Nephron progenitor cell (in vitro differentiated cells): Measurements from ENCODE around the gene HCN1.
"Not testable (repeated sequence)": the region's sequence is repeated elsewhere in the genome, so short reads cannot be mapped to it uniquely, and the experiment has no call there.

Experiments used
- DNase-seq: peaks from one replicate; pipeline ENCODE4 v3.0.0; 2021
- H3K27ac Mint-ChIP-seq: 2 replicates; pipeline ENCODE4 v1.8.0; 2021; ENCODE audit warnings: mild to moderate bottlenecking, moderate library complexity, mixed read lengths
- H3K27me3 Mint-ChIP-seq: 2 replicates; pipeline ENCODE4 v1.8.0; 2021; ENCODE audit warnings: mild to moderate bottlenecking, low read depth, mixed read lengths; ENCODE audit not compliant: poor library complexity
- H3K36me3 Mint-ChIP-seq: 2 replicates; pipeline ENCODE4 v1.8.0; 2021; ENCODE audit warnings: low read depth, mixed read lengths
- H3K4me1 Mint-ChIP-seq: 2 replicates; pipeline ENCODE4 v1.8.0; 2021; ENCODE audit warnings: mixed read lengths
- H3K4me3 Mint-ChIP-seq: 2 replicates; pipeline ENCODE4 v1.8.0; 2021; ENCODE audit warnings: mild to moderate bottlenecking, moderate library complexity, mixed read lengths
- H3K9me3 Mint-ChIP-seq: 2 replicates; pipeline ENCODE4 v1.8.0; 2021; ENCODE audit warnings: mild to moderate bottlenecking, moderate library complexity, mixed read lengths
- TF ChIP-seq, protein P1 (sequence below): fragments of 200-600 bp; sonication (generic); IDR thresholded peaks from 2 replicates; pipeline ENCODE4 v1.5.0; 2021; ENCODE audit warnings: antibody characterized with exemption

HCN1 gene

GRCh38 chr5:45509371-45509770, 186.8 kb downstream of the HCN1 start:
- Mint-ChIP-seq H3K27me3 (no peaks in the 10 kb centered on the region), H3K4me1 (no peaks in the 10 kb centered on the region), H3K36me3 (no peaks in the 10 kb centered on the region), H3K4me3 (no peak overlapping the region), H3K9me3 (peaks cover under 1% of the 10 kb centered on the region), H3K27ac (no peak overlapping the region)
- TF ChIP-seq, protein P1, sequence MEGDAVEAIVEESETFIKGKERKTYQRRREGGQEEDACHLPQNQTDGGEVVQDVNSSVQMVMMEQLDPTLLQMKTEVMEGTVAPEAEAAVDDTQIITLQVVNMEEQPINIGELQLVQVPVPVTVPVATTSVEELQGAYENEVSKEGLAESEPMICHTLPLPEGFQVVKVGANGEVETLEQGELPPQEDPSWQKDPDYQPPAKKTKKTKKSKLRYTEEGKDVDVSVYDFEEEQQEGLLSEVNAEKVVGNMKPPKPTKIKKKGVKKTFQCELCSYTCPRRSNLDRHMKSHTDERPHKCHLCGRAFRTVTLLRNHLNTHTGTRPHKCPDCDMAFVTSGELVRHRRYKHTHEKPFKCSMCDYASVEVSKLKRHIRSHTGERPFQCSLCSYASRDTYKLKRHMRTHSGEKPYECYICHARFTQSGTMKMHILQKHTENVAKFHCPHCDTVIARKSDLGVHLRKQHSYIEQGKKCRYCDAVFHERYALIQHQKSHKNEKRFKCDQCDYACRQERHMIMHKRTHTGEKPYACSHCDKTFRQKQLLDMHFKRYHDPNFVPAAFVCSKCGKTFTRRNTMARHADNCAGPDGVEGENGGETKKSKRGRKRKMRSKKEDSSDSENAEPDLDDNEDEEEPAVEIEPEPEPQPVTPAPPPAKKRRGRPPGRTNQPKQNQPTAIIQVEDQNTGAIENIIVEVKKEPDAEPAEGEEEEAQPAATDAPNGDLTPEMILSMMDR = no peak
- no peak for DNase-seq

DNA sequence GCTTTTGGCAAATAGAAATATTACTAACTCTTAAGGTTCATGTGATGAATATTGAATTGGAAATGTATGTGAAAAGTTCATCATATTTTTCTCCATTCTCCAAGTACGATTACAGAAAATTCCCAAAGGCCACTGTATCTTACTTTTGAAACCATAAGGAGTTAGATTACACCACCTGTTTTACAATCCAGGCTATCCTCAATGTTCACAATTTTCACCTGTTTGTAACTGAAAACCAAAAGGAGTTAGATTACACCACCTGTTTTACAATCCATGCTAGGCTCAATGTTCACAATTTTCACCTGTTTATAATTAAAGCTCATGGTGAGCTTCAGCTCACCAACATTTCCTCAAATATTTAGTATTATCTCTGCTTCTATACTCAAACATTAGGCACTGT, 188.0 kb downstream of the HCN1 start:
- DNase-seq = no peak
- Mint-ChIP-seq H3K4me3 (no peak overlapping the region), H3K36me3 (no peaks in the 10 kb centered on the region), H3K27me3 (no peaks in the 10 kb centered on the region), H3K27ac (no peak overlapping the region), H3K4me1 (no peaks in the 10 kb centered on the region), H3K9me3 (peaks cover 3% of the 10 kb centered on the region)
- TF ChIP-seq, protein P1 = no peak

GRCh38 chr5:45507178-45507577, 189.0 kb downstream of the HCN1 start:
- Mint-ChIP-seq H3K27ac (no peak overlapping the region), H3K9me3 (peaks cover 3% of the 10 kb centered on the region), H3K27me3 (no peaks in the 10 kb centered on the region), H3K4me3 (no peak overlapping the region), H3K36me3 (no peaks in the 10 kb centered on the region), H3K4me1 (no peaks in the 10 kb centered on the region)
- TF ChIP-seq, protein P1 = no peak
- no peak for DNase-seq

GRCh38 chr5:45499006-45499405, 197.2 kb downstream of the HCN1 start:
- not testable (repeated sequence) for H3K27me3 Mint-ChIP-seq, H3K27ac Mint-ChIP-seq, H3K36me3 Mint-ChIP-seq, H3K4me3 Mint-ChIP-seq, H3K4me1 Mint-ChIP-seq, DNase-seq
- peaks cover 13% of the 10 kb centered on the region for H3K9me3 Mint-ChIP-seq

DNA sequence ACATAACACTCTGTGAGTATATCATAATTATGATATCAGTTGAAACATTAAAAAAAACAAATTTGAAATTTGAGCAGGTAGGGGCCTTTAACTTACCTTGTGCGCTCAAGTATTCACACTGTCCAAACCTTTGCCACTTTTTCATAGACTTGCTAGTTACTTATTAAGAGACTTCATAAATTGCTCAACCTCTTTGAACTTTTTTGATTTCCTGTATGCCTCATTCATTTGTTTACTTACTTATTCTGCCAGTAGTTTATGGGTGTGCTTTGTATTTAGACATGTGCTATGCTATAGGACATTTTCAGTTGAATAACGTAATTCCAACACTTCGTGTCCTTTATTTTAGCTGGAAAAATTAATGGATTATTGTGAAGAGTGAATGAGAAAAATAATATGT, 204.8 kb downstream of the HCN1 start:
- no peaks in the 10 kb centered on the region for H3K4me1 Mint-ChIP-seq
- no peak overlapping the region for H3K27ac Mint-ChIP-seq
- DNase-seq = no peak
- no peak overlapping the region for H3K4me3 Mint-ChIP-seq
- H3K9me3 Mint-ChIP-seq = peaks cover 3% of the 10 kb centered on the region
- no peaks in the 10 kb centered on the region for H3K27me3 Mint-ChIP-seq
- no peaks in the 10 kb centered on the region for H3K36me3 Mint-ChIP-seq
- TF ChIP-seq, protein P1 = no peak

GRCh38 chr5:45484781-45485180, 211.4 kb downstream of the HCN1 start:
- Mint-ChIP-seq H3K27ac (no peak overlapping the region), H3K9me3 (no peaks in the 10 kb centered on the region)

More at GRCh38 chr5:45484781-45485180, 211.4 kb downstream of the HCN1 start:
- no peaks in the 10 kb centered on the region for H3K27me3 Mint-ChIP-seq
- no peak overlapping the region for H3K4me3 Mint-ChIP-seq
- TF ChIP-seq, protein P1 = no peak
- no peaks in the 10 kb centered on the region for H3K36me3 Mint-ChIP-seq
- no peak for DNase-seq
- H3K4me1 Mint-ChIP-seq = no peaks in the 10 kb centered on the region
